Measurements from ENCODE around the gene PRKCB.

DNA sequence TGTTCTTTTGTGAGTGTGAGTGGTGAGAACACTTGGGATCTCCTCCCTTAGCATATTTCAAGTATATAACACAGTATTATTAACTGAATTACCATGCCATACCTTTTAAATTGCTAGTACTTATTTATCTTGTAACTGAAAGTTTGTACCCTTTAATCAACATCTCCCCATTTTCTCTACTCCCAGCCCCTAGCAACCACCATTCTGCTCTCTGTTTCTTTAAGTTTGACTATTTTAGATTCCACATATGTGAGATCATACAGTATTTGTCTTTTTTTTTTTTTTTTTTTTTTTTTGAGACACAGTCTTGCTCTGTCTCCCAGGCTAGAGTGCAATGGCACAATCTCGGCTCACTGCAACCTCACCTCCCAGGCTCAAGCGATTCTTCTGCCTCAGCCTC is 302.8 kb downstream of the PRKCB start:
- TF ChIP-seq, protein P1, sequence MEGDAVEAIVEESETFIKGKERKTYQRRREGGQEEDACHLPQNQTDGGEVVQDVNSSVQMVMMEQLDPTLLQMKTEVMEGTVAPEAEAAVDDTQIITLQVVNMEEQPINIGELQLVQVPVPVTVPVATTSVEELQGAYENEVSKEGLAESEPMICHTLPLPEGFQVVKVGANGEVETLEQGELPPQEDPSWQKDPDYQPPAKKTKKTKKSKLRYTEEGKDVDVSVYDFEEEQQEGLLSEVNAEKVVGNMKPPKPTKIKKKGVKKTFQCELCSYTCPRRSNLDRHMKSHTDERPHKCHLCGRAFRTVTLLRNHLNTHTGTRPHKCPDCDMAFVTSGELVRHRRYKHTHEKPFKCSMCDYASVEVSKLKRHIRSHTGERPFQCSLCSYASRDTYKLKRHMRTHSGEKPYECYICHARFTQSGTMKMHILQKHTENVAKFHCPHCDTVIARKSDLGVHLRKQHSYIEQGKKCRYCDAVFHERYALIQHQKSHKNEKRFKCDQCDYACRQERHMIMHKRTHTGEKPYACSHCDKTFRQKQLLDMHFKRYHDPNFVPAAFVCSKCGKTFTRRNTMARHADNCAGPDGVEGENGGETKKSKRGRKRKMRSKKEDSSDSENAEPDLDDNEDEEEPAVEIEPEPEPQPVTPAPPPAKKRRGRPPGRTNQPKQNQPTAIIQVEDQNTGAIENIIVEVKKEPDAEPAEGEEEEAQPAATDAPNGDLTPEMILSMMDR (IDR thresholded peaks at IDR 0.05), result no peak
- TF ChIP-seq POLR2A (IDR thresholded peaks at IDR 0.05), result no peak
